Nephron progenitor cell (in vitro differentiated cells): ENCODE results near the gene HS3ST3B1.

ENCODE experiments used
- DNase-seq: peaks from one replicate; pipeline ENCODE4 v3.0.0; 2021
- H3K27ac Mint-ChIP-seq: 2 replicates; pipeline ENCODE4 v1.8.0; 2021; ENCODE audit warnings: mild to moderate bottlenecking, moderate library complexity, mixed read lengths
- H3K27me3 Mint-ChIP-seq: 2 replicates; pipeline ENCODE4 v1.8.0; 2021; ENCODE audit warnings: mild to moderate bottlenecking, low read depth, mixed read lengths; ENCODE audit not compliant: poor library complexity
- H3K36me3 Mint-ChIP-seq: 2 replicates; pipeline ENCODE4 v1.8.0; 2021; ENCODE audit warnings: low read depth, mixed read lengths
- H3K4me1 Mint-ChIP-seq: 2 replicates; pipeline ENCODE4 v1.8.0; 2021; ENCODE audit warnings: mixed read lengths
- H3K4me3 Mint-ChIP-seq: 2 replicates; pipeline ENCODE4 v1.8.0; 2021; ENCODE audit warnings: mild to moderate bottlenecking, moderate library complexity, mixed read lengths
- H3K9me3 Mint-ChIP-seq: 2 replicates; pipeline ENCODE4 v1.8.0; 2021; ENCODE audit warnings: mild to moderate bottlenecking, moderate library complexity, mixed read lengths
- CTCF ChIP-seq: fragments of 200-600 bp; sonication (generic); IDR thresholded peaks from 2 replicates; pipeline ENCODE4 v1.5.0; 2021; ENCODE audit warnings: antibody characterized with exemption

Gene HS3ST3B1

GRCh38 chr17:14331982-14332298 is 31.1 kb downstream of the HS3ST3B1 start:
- DNase-seq, result no peak
- H3K27ac Mint-ChIP-seq, result peak overlapping the region; percentile 47

GRCh38 chr17:14332331-14332730 is 31.4 kb downstream of the HS3ST3B1 start:
- H3K27me3 Mint-ChIP-seq, result peaks cover 10% of the 10 kb centered on the region
- no peak for DNase-seq
- H3K9me3 Mint-ChIP-seq, result no peaks in the 10 kb centered on the region
- TF ChIP-seq CTCF, result no peak
- peaks cover 92% of the 10 kb centered on the region for H3K4me1 Mint-ChIP-seq
- peak overlapping the region; percentile 47 for H3K27ac Mint-ChIP-seq
- no peak overlapping the region for H3K4me3 Mint-ChIP-seq
- peaks cover 41% of the 10 kb centered on the region for H3K36me3 Mint-ChIP-seq

More at GRCh38 chr17:14331982-14332298, 31.1 kb downstream of the HS3ST3B1 start:
- Mint-ChIP-seq H3K27me3 (peaks cover 10% of the 10 kb centered on the region), H3K4me3 (peak overlapping the region; percentile 17), H3K9me3 (no peaks in the 10 kb centered on the region), H3K4me1 (peaks cover 93% of the 10 kb centered on the region), H3K36me3 (peaks cover 38% of the 10 kb centered on the region)
- no peak for TF ChIP-seq CTCF

GRCh38 chr17:14333506-14333905 is 32.6 kb downstream of the HS3ST3B1 start:
- Mint-ChIP-seq H3K27ac (no peak overlapping the region), H3K36me3 (peaks cover 47% of the 10 kb centered on the region), H3K4me3 (no peak overlapping the region), H3K4me1 (peaks cover 86% of the 10 kb centered on the region), H3K27me3 (peaks cover 10% of the 10 kb centered on the region), H3K9me3 (no peaks in the 10 kb centered on the region)
- no peak for TF ChIP-seq CTCF
- DNase-seq, result no peak

- no peak overlapping the region for H3K4me3 Mint-ChIP-seq
- H3K27ac Mint-ChIP-seq, result no peak overlapping the region
- no peak for DNase-seq
- peaks cover 85% of the 10 kb centered on the region for H3K4me1 Mint-ChIP-seq
- TF ChIP-seq CTCF, result no peak
- peaks cover 56% of the 10 kb centered on the region for H3K36me3 Mint-ChIP-seq
- peaks cover 10% of the 10 kb centered on the region for H3K27me3 Mint-ChIP-seq
- no peaks in the 10 kb centered on the region for H3K9me3 Mint-ChIP-seq
These were observed 33.5 kb downstream of the HS3ST3B1 start for GRCh38 chr17:14334276-14334840.

- no peaks in the 10 kb centered on the region for H3K9me3 Mint-ChIP-seq
- no peak for TF ChIP-seq CTCF
- H3K4me3 Mint-ChIP-seq, result no peak overlapping the region
- H3K27ac Mint-ChIP-seq, result no peak overlapping the region
- H3K27me3 Mint-ChIP-seq, result peaks cover 10% of the 10 kb centered on the region
- peaks cover 61% of the 10 kb centered on the region for H3K36me3 Mint-ChIP-seq
- DNase-seq, result no peak
- H3K4me1 Mint-ChIP-seq, result peaks cover 85% of the 10 kb centered on the region
These were observed 34.0 kb downstream of the HS3ST3B1 start for GRCh38 chr17:14334919-14335318.

- Mint-ChIP-seq H3K27me3 (peaks cover 10% of the 10 kb centered on the region), H3K27ac (peak overlapping the region; percentile 87), H3K36me3 (peaks cover 61% of the 10 kb centered on the region), H3K4me1 (peaks cover 85% of the 10 kb centered on the region), H3K4me3 (no peak overlapping the region), H3K9me3 (no peaks in the 10 kb centered on the region)
- TF ChIP-seq CTCF, result no peak
- no peak for DNase-seq
These were observed 35.5 kb downstream of the HS3ST3B1 start for GRCh38 chr17:14336418-14336817.
